ENCODE measurements around the gene P2RY1. TPM values are rescaled to one million over a fixed set of nuclear protein-coding genes. Genes with fewer than 3 reads are reported as not detected.
"Not testable (repeated sequence)": the region's sequence is repeated elsewhere in the genome, so short reads cannot be mapped to it uniquely, and the experiment has no call there.

Gene P2RY1
- total and polyA plus RNA-seq, 10 donors: 0.39 to 12.8 (median 5.2) TPM

DNA sequence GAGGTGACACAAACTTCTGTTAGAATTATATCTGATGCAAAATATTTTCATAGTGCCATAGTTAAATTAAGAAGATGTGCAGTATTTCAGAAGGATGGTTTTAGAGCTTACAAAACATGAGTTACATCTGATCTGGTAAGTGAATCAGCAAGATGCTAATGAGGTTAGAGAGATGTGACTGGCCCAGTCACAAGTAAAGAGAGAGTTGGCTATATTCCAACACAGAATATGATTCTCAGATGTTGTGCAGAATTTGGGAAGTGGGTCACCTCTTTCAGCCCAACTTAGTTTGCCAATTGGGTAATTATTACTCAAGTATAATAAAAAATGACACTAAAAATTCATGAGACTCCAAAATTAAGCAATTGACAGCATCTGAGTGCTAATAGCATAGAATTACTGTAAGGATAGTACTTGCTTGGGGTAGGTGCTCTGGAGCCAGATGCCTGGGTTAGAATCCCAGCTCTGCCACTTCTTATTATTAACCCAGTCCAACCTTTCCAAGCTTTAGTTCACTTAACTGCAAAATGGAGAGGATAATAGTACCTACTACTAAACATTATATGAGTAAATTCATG is 30.8 kb downstream of the P2RY1 start:
- H3K36me3 ChIP-seq: no peaks in the 10 kb centered on the region
- peak overlapping the region in 1 of 8 donors; percentile 8 for H3K27ac ChIP-seq
- no peaks in the 10 kb centered on the region for H3K4me1 ChIP-seq
- TF ChIP-seq POLR2A (IDR thresholded peaks at IDR 0.05) (no peak), POLR2AphosphoS5 (IDR thresholded peaks at IDR 0.05) (no peak)
- TF ChIP-seq, protein P1, sequence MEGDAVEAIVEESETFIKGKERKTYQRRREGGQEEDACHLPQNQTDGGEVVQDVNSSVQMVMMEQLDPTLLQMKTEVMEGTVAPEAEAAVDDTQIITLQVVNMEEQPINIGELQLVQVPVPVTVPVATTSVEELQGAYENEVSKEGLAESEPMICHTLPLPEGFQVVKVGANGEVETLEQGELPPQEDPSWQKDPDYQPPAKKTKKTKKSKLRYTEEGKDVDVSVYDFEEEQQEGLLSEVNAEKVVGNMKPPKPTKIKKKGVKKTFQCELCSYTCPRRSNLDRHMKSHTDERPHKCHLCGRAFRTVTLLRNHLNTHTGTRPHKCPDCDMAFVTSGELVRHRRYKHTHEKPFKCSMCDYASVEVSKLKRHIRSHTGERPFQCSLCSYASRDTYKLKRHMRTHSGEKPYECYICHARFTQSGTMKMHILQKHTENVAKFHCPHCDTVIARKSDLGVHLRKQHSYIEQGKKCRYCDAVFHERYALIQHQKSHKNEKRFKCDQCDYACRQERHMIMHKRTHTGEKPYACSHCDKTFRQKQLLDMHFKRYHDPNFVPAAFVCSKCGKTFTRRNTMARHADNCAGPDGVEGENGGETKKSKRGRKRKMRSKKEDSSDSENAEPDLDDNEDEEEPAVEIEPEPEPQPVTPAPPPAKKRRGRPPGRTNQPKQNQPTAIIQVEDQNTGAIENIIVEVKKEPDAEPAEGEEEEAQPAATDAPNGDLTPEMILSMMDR (IDR thresholded peaks at IDR 0.05 in 8 of 11, conservative IDR thresholded peaks at IDR 0.05 in 3 of 11): no peak
- no peak overlapping the region for H3K4me3 ChIP-seq
- H3K27me3 ChIP-seq (replicated peaks in 1 of 7): no peaks in the 10 kb centered on the region
- no peaks in the 10 kb centered on the region for H3K9me3 ChIP-seq
- intact Hi-C loops (cut with DNase I; ENCODE audit: low total_unique reads): no loop called here
- DNase-seq: no peak

DNA sequence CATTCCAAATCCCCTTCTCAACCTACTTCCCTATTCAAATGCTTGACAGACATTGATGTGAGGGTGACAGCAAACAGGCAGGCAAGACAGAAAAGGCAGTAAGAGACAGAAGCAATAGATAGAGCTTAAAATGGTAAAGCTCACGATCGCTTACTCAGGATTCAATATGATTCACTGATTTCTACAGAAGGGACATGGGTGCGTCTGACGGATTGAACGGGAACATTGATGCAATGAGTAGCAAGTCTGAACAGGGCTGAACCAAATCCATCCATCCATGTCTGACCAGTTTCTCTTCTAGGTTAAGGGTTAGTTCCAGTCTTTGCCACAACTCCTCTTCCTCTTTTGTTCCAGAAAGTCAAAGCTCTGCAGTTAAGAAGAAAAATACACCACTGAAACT is 35.1 kb downstream of the P2RY1 start:
- Histone ChIP-seq H3K4me3 (no peak overlapping the region), H3K4me1 (no peaks in the 10 kb centered on the region), H3K27me3 (replicated peaks in 1 of 7) (no peaks in the 10 kb centered on the region), H3K36me3 (no peaks in the 10 kb centered on the region), H3K27ac (peak overlapping the region in 3 of 8 donors; percentile 33 to 41 (median 37)), H3K9me3 (peaks cover 0 to 16% (median 0%) of the 10 kb centered on the region in 8 donors)
- intact Hi-C loops (cut with DNase I; ENCODE audit: low total_unique reads): no loop called here
- 86 to 92% (median 87%) methylated on average over 5 of the region's 5 CpGs for WGBS, 5 donors
- TF ChIP-seq, protein P1 (IDR thresholded peaks at IDR 0.05 in 8 of 11, conservative IDR thresholded peaks at IDR 0.05 in 3 of 11): no peak
- TF ChIP-seq POLR2A (IDR thresholded peaks at IDR 0.05) (no peak), POLR2AphosphoS5 (IDR thresholded peaks at IDR 0.05) (no peak)
- no peak for DNase-seq

DNA sequence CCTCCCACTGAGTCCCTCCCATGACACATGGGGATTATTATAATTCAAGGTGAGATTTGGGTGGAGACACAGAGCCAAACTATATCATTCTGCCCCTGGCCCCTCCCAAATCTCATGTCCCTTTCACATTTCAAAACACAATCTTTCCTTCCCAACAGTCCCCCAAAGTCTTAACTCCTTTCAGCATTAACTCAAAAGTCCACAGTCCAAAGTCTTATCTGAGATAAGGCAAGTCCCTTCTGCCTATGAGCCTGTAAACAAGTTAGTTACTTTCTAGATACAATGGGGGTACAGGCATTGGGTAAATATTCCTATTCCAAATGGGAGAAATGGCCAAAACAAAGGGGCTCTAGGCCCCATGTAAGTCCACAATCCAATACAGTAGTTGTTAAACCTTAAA is 38.4 kb downstream of the P2RY1 start:
- H3K27me3 ChIP-seq (replicated peaks in 1 of 7); intact Hi-C loops (cut with DNase I; ENCODE audit: low total_unique reads); H3K4me3 ChIP-seq; H3K27ac ChIP-seq; DNase-seq; H3K4me1 ChIP-seq; H3K36me3 ChIP-seq: not testable (repeated sequence)
- peaks cover 0 to 17% (median 0%) of the 10 kb centered on the region in 8 donors for H3K9me3 ChIP-seq

DNA sequence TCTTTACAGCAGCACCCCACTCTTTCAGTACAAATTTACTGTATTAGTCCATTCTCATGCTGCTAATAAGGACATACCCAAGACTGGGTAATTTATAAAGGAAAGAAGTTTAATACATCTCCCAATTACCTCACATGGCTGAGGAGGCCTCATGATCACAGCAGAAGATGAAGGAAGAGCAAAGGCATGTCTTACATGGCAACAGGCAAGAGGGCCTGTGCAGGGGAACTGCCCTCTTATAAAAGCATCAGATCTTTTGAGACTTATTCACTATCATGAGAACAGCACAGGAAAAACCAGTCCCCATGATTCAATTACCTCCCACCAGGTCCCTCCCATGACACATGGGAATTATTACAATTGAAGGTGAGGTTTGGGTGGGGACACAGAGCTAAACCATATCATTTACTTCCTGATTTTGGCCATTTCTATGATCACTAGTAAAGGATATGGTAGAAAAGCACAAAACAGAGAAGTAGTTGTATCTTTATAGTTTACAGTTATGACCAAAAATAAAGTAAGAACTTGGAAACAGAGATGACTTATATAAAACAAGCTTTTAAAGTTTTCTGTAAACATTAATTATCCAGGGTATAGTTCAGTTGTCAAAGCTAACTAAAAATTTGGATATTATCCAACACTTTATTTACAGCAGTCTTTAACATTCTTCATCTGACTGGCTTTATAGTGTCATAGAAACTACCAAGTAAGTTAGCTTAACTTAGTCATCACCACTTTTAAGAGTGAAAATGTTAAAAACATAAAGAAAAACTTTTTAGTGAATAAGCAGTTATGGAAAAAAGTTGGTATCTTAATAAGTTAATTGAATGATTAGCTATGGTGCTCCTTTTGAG is 40.2 kb downstream of the P2RY1 start:
- Histone ChIP-seq H3K4me1 (no peaks in the 10 kb centered on the region), H3K4me3 (no peak overlapping the region), H3K27ac (no peak overlapping the region), H3K27me3 (replicated peaks in 1 of 7) (no peaks in the 10 kb centered on the region), H3K9me3 (peaks cover 0 to 17% (median 0%) of the 10 kb centered on the region in 8 donors), H3K36me3 (no peaks in the 10 kb centered on the region)
- no peak for TF ChIP-seq POLR2AphosphoS5 (IDR thresholded peaks at IDR 0.05)
- TF ChIP-seq POLR2A (IDR thresholded peaks at IDR 0.05): no peak
- TF ChIP-seq, protein P1 (IDR thresholded peaks at IDR 0.05 in 8 of 11, conservative IDR thresholded peaks at IDR 0.05 in 3 of 11): no peak
- DNase-seq: no peak
- intact Hi-C loops (cut with DNase I; ENCODE audit: low total_unique reads): no loop called here

All from spleen (tissue), 11 donors.